ENCODE measurements around the gene PHLPP1. TPM values are rescaled to one million over a fixed set of nuclear protein-coding genes. Genes with fewer than 3 reads are reported as not detected.

PHLPP1 gene
- total and polyA plus RNA-seq, 3 experiments from 2014 or later, result 0.93 to 14.8 (median 13.5) TPM

DNA sequence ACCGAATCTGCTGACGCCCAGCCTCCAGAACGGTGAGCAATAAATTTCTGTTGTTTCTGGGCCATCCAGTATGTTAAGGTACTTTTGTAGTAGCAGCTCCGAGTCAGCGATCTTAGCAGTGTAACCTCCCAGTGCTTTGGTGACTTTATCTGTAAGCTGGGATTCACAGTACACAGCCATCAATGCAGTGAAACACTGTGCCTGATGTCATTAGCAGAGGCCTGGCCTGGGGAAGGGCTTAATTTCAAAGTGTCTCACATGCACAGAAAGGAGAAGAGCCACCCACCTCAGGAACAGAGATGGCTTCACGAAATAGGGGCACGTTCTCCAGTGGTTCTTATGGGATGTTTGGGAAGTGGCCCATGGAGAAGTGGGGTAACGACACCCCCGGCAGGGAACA, 281.2 kb downstream of the PHLPP1 start:
- ChIA-PET CTCF (no interaction called here), POLR2A (no interaction called here)
- H3K9me3 Mint-ChIP-seq, result no peaks in the 10 kb centered on the region
- no peaks in the 10 kb centered on the region for H3K9me3 ChIP-seq (ENCODE audit: low read length)
- no peak overlapping the region for H3K4me3 Mint-ChIP-seq
- H3K27ac Mint-ChIP-seq, result no peak overlapping the region
- H3K4me3 ChIP-seq (ENCODE audit: low read length), result no peak overlapping the region
- peaks cover 0 to 3% (median 0%) of the 10 kb centered on the region in 3 donors for H3K36me3 Mint-ChIP-seq
- no peaks in the 10 kb centered on the region for H3K4me1 ChIP-seq (ENCODE audit: insufficient read depth, low read length)
- no peaks in the 10 kb centered on the region for H3K27me3 ChIP-seq (ENCODE audit: insufficient read depth, low read length, poor library complexity, severe bottlenecking)
- no peak for DNase-seq
- H3K27me3 Mint-ChIP-seq, result peaks cover 17 to 38% of the 10 kb centered on the region in 2 donors
- no peaks in the 10 kb centered on the region for H3K4me1 Mint-ChIP-seq
- no peaks in the 10 kb centered on the region for H3K36me3 ChIP-seq (ENCODE audit: insufficient read depth, low read length)
- no peak overlapping the region for H3K27ac ChIP-seq (ENCODE audit: low read depth, low read length)

GRCh38 chr18:62997076-62997475, 281.7 kb downstream of the PHLPP1 start:
- H3K4me3 Mint-ChIP-seq, result no peak overlapping the region
- ChIA-PET CTCF (no interaction called here), POLR2A (no interaction called here)

GRCh38 chr18:62998443-62998842, 283.1 kb downstream of the PHLPP1 start:
- Histone ChIP-seq H3K36me3 (ENCODE audit: insufficient read depth, low read length) (no peaks in the 10 kb centered on the region), H3K27ac (ENCODE audit: low read depth, low read length) (no peak overlapping the region), H3K4me3 (ENCODE audit: low read length) (no peak overlapping the region), H3K9me3 (ENCODE audit: low read length) (no peaks in the 10 kb centered on the region), H3K27me3 (ENCODE audit: insufficient read depth, low read length, poor library complexity, severe bottlenecking) (no peaks in the 10 kb centered on the region), H3K4me1 (ENCODE audit: insufficient read depth, low read length) (no peaks in the 10 kb centered on the region)
- H3K4me1 Mint-ChIP-seq, result no peaks in the 10 kb centered on the region
- H3K36me3 Mint-ChIP-seq, result peaks cover 0 to 3% (median 0%) of the 10 kb centered on the region in 3 donors
- no peak overlapping the region for H3K27ac Mint-ChIP-seq
- no peak overlapping the region for H3K4me3 Mint-ChIP-seq
- H3K27me3 Mint-ChIP-seq, result peaks cover 11 to 26% of the 10 kb centered on the region in 2 donors
- POLR2A ChIA-PET, result no interaction called here
- CTCF ChIA-PET, result interaction anchor here (2.4 kb wide), 1 partner anchor 18 kb away, joined by 6 read pairs; no protein-coding TSS in a partner anchor
- H3K9me3 Mint-ChIP-seq, result no peaks in the 10 kb centered on the region
- DNase-seq, result no peak

More at GRCh38 chr18:62997076-62997475, 281.7 kb downstream of the PHLPP1 start:
- H3K4me1 Mint-ChIP-seq, result no peaks in the 10 kb centered on the region
- peaks cover 0 to 3% (median 0%) of the 10 kb centered on the region in 3 donors for H3K36me3 Mint-ChIP-seq
- no peak overlapping the region for H3K27ac ChIP-seq (ENCODE audit: low read depth, low read length)
- no peaks in the 10 kb centered on the region for H3K9me3 Mint-ChIP-seq
- H3K36me3 ChIP-seq (ENCODE audit: insufficient read depth, low read length), result no peaks in the 10 kb centered on the region
- no peak overlapping the region for H3K27ac Mint-ChIP-seq
- no peak overlapping the region for H3K4me3 ChIP-seq (ENCODE audit: low read length)
- DNase-seq, result no peak
- H3K9me3 ChIP-seq (ENCODE audit: low read length), result no peaks in the 10 kb centered on the region
- H3K4me1 ChIP-seq (ENCODE audit: insufficient read depth, low read length), result no peaks in the 10 kb centered on the region
- peaks cover 17 to 35% of the 10 kb centered on the region in 2 donors for H3K27me3 Mint-ChIP-seq
- no peaks in the 10 kb centered on the region for H3K27me3 ChIP-seq (ENCODE audit: insufficient read depth, low read length, poor library complexity, severe bottlenecking)

- Histone ChIP-seq H3K9me3 (ENCODE audit: low read length) (no peaks in the 10 kb centered on the region), H3K36me3 (ENCODE audit: insufficient read depth, low read length) (no peaks in the 10 kb centered on the region), H3K4me1 (ENCODE audit: insufficient read depth, low read length) (no peaks in the 10 kb centered on the region), H3K27me3 (ENCODE audit: insufficient read depth, low read length, poor library complexity, severe bottlenecking) (no peaks in the 10 kb centered on the region), H3K4me3 (ENCODE audit: low read length) (no peak overlapping the region), H3K27ac (ENCODE audit: low read depth, low read length) (no peak overlapping the region)
- Mint-ChIP-seq H3K4me3 (no peak overlapping the region), H3K4me1 (no peaks in the 10 kb centered on the region), H3K27me3 (peaks cover 11 to 21% of the 10 kb centered on the region in 2 donors), H3K27ac (no peak overlapping the region), H3K36me3 (peaks cover 0 to 3% (median 0%) of the 10 kb centered on the region in 3 donors), H3K9me3 (no peaks in the 10 kb centered on the region)
- POLR2A ChIA-PET, result no interaction called here
- CTCF ChIA-PET, result interaction anchor here (2.4 kb wide), 1 partner anchor 17 kb away, joined by 6 read pairs; no protein-coding TSS in a partner anchor
- no peak for DNase-seq
Measured at GRCh38 chr18:62999392-62999791, 284.1 kb downstream of the PHLPP1 start.

DNA sequence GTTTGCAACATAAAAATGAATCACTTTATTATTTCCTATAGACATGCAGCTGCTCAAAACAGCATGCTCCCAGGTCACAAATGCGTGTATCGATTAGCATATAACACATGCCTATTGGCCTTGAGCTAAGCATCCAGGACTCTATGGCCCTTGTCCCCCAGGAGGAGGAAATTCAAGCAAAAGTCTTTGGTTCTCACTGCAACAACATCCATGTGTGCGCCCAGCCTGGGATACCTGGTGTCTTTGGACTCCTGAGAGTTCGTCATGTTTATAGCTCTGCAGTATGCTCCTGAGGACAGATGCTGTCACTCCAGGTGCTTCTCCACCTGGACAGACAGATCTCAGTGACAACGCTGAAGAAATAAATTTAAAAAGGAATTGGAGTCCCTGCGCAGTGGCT, 284.6 kb downstream of the PHLPP1 start:
- Histone ChIP-seq H3K36me3 (ENCODE audit: insufficient read depth, low read length) (no peaks in the 10 kb centered on the region), H3K27ac (ENCODE audit: low read depth, low read length) (no peak overlapping the region), H3K27me3 (ENCODE audit: insufficient read depth, low read length, poor library complexity, severe bottlenecking) (no peaks in the 10 kb centered on the region), H3K4me3 (ENCODE audit: low read length) (no peak overlapping the region), H3K9me3 (ENCODE audit: low read length) (no peaks in the 10 kb centered on the region), H3K4me1 (ENCODE audit: insufficient read depth, low read length) (no peaks in the 10 kb centered on the region)
- ChIA-PET POLR2A (no interaction called here), CTCF (interaction anchor here (2.4 kb wide), 1 partner anchor 16 kb away, joined by 6 read pairs; no protein-coding TSS in a partner anchor)
- no peaks in the 10 kb centered on the region for H3K9me3 Mint-ChIP-seq
- H3K27ac Mint-ChIP-seq, result no peak overlapping the region
- H3K4me3 Mint-ChIP-seq, result no peak overlapping the region
- no peak for DNase-seq
- H3K27me3 Mint-ChIP-seq, result peaks cover 11 to 21% of the 10 kb centered on the region in 2 donors
- H3K36me3 Mint-ChIP-seq, result peaks cover 0 to 3% (median 0%) of the 10 kb centered on the region in 3 donors
- no peaks in the 10 kb centered on the region for H3K4me1 Mint-ChIP-seq

DNA sequence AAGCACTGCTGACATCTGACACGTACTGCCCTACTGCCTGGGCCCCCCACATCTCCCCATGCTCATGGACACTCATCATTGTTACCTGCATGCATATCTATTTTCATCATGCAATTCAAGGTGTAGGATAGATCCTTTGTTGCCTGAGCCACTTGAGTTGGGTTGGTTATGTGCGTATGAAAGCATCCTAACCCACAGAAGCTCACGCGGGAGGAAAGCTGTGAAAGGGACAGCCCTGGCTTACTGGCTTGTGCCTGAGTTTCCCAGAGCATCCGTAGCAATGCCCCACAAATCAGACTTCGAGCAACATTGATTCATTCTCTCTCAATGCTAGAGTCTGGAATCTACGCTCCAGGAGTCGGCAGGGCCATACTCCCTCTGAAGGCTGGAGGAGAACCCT, 285.5 kb downstream of the PHLPP1 start:
- Histone ChIP-seq H3K27me3 (ENCODE audit: insufficient read depth, low read length, poor library complexity, severe bottlenecking) (no peaks in the 10 kb centered on the region), H3K4me3 (ENCODE audit: low read length) (no peak overlapping the region), H3K4me1 (ENCODE audit: insufficient read depth, low read length) (no peaks in the 10 kb centered on the region), H3K27ac (ENCODE audit: low read depth, low read length) (no peak overlapping the region), H3K9me3 (ENCODE audit: low read length) (no peaks in the 10 kb centered on the region), H3K36me3 (ENCODE audit: insufficient read depth, low read length) (no peaks in the 10 kb centered on the region)
- H3K4me1 Mint-ChIP-seq, result no peaks in the 10 kb centered on the region
- no peak overlapping the region for H3K27ac Mint-ChIP-seq
- DNase-seq, result no peak
- no peak overlapping the region for H3K4me3 Mint-ChIP-seq
- ChIA-PET CTCF (no interaction called here), POLR2A (no interaction called here)
- H3K9me3 Mint-ChIP-seq, result no peaks in the 10 kb centered on the region
- peaks cover 0 to 3% (median 0%) of the 10 kb centered on the region in 3 donors for H3K36me3 Mint-ChIP-seq
- H3K27me3 Mint-ChIP-seq, result peaks cover 9 to 17% of the 10 kb centered on the region in 2 donors

GRCh38 chr18:63001861-63002260, 286.5 kb downstream of the PHLPP1 start:
- CTCF ChIA-PET, result no interaction called here
- H3K9me3 Mint-ChIP-seq, result no peaks in the 10 kb centered on the region

DNA sequence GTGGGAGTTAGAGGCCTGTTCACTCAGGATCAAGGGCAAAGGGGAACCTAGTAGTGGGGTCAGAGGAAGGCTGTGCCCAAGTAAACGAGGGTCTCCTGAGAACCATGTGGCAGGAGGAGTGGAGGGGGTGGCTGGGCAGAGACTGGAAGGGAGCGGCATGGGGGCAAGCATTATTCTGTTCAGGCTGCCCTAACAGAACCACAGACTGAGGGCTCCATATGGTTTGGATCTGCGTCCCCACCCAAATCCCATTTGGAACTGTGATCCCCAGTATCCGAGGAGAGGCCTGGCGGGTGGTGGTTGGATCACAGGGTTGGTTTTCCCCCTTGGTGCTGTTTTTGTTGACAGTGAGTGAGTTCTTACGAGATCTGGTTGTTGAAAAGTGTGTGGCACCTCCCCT, 287.0 kb downstream of the PHLPP1 start:
- DNase-seq, result no peak
- ChIA-PET CTCF (no interaction called here), POLR2A (no interaction called here)
- H3K9me3 Mint-ChIP-seq, result no peaks in the 10 kb centered on the region
- H3K27ac Mint-ChIP-seq, result no peak overlapping the region
- no peak overlapping the region for H3K4me3 Mint-ChIP-seq
- H3K9me3 ChIP-seq (ENCODE audit: low read length), result no peaks in the 10 kb centered on the region
- H3K27me3 ChIP-seq (ENCODE audit: insufficient read depth, low read length, poor library complexity, severe bottlenecking), result no peaks in the 10 kb centered on the region
- H3K36me3 Mint-ChIP-seq, result peaks cover 0 to 3% (median 0%) of the 10 kb centered on the region in 3 donors
- H3K36me3 ChIP-seq (ENCODE audit: insufficient read depth, low read length), result no peaks in the 10 kb centered on the region
- H3K4me1 ChIP-seq (ENCODE audit: insufficient read depth, low read length), result no peaks in the 10 kb centered on the region
- no peaks in the 10 kb centered on the region for H3K4me1 Mint-ChIP-seq
- H3K27me3 Mint-ChIP-seq, result peaks cover 8 to 15% of the 10 kb centered on the region in 2 donors
- no peak overlapping the region for H3K4me3 ChIP-seq (ENCODE audit: low read length)
- no peak overlapping the region for H3K27ac ChIP-seq (ENCODE audit: low read depth, low read length)

More at GRCh38 chr18:63001861-63002260, 286.5 kb downstream of the PHLPP1 start:
- Mint-ChIP-seq H3K4me1 (no peaks in the 10 kb centered on the region), H3K36me3 (peaks cover 0 to 3% (median 0%) of the 10 kb centered on the region in 3 donors), H3K27me3 (peaks cover 8 to 15% of the 10 kb centered on the region in 2 donors), H3K27ac (no peak overlapping the region), H3K4me3 (no peak overlapping the region)
- no peak for DNase-seq
- Histone ChIP-seq H3K27ac (ENCODE audit: low read depth, low read length) (no peak overlapping the region), H3K4me3 (ENCODE audit: low read length) (no peak overlapping the region), H3K27me3 (ENCODE audit: insufficient read depth, low read length, poor library complexity, severe bottlenecking) (no peaks in the 10 kb centered on the region), H3K36me3 (ENCODE audit: insufficient read depth, low read length) (no peaks in the 10 kb centered on the region), H3K4me1 (ENCODE audit: insufficient read depth, low read length) (no peaks in the 10 kb centered on the region), H3K9me3 (ENCODE audit: low read length) (no peaks in the 10 kb centered on the region)
- POLR2A ChIA-PET, result no interaction called here
